ENCODE measurements around the gene IZUMO4.

The IZUMO4 gene

DNA sequence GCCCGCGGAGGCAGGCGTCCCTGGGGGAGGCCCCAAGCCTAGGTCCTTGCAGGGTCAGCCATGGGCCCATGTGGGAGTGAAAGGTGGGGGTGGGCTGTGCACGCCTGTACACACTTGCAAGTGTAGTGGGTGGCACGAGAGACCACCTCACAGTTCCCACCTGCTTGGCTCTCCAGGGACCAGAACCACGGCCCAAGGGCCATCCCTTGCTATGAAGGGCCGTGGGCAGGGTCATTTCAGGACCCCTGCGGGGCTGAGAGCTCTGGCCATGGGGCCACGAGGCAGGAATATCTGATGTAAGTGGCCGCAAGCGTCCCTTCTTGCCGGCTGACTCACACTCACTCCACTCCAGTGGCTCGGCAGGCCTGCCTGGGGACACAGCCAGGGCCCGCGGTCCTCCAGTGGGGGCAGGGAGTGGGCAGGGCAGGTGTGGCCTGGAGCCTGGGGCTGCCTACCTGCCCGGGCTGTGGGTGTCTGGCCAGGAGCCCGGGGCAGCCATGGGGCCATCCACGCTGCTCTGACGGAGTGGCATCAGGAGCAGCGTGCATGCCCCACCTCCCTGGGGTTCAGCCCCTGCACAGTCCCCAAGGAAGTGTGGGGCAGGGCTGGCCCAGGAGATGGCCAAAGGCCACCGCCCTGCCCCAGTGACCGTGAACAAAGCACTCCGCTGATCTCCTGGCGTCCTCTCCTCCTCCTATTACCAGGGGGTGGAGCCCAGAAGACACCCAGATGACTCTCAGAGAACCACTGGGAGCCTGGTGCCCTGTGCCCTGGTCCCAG, 37.1 kb upstream of the IZUMO4 start:
- no peak for DNase-seq (ENCODE audit: low spot score)

- DNase-seq (ENCODE audit: low spot score): peak; percentile 67
Measured at GRCh38 chr19:2060884-2061494, 35.7 kb upstream of the IZUMO4 start.

GRCh38 chr19:2061495-2062388, 35.0 kb upstream of the IZUMO4 start:
- DNase-seq (ENCODE audit: low spot score): peak; percentile 99

- no peak for DNase-seq (ENCODE audit: low spot score)
Measured at GRCh38 chr19:2062389-2062729, 34.4 kb upstream of the IZUMO4 start.

GRCh38 chr19:2062770-2063169, 33.9 kb upstream of the IZUMO4 start:
- DNase-seq (ENCODE audit: low spot score): no peak

GRCh38 chr19:2063824-2064223, 32.9 kb upstream of the IZUMO4 start:
- DNase-seq (ENCODE audit: low spot score): no peak

- no peak for DNase-seq (ENCODE audit: low spot score)
Measured at GRCh38 chr19:2064395-2064787, 32.3 kb upstream of the IZUMO4 start.

DNA sequence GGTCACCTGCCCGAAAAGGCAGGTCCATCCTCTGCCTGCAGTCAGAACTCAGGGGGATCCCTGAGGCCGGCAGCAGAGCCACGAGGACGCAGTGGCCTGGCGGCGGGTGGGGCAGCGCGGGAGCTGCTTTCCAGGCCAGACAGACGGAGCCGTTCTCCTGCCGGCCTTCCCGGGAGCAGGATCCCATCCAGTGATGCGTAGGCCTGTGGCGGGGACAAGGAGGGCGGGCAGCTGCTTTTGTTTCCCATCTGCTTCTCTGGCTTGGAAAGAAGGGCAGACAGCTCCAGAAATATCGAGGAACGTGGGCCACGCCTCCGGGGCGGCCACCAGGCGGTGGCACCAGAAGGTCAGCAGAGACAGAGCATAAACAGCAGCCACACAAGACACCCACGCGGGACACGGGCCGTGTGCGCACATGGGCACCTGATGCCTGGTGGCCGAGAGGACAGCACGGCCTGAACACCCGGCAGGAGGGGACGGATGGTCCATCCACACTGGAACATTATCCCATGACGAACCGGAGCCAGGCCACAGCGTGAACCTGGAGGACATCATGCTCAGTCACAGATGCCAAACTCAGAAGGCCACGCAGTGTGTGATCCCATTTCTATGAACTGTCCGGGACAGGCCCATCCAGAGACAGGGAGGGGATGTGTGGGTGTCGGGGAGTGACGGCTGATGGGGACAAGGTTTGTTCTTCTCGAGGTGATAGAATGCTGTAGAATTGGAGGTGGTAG, 31.8 kb upstream of the IZUMO4 start:
- DNase-seq (ENCODE audit: low spot score): no peak

GRCh38 chr19:2070436-2070827, 26.3 kb upstream of the IZUMO4 start:
- no peak for DNase-seq (ENCODE audit: low spot score)

DNA sequence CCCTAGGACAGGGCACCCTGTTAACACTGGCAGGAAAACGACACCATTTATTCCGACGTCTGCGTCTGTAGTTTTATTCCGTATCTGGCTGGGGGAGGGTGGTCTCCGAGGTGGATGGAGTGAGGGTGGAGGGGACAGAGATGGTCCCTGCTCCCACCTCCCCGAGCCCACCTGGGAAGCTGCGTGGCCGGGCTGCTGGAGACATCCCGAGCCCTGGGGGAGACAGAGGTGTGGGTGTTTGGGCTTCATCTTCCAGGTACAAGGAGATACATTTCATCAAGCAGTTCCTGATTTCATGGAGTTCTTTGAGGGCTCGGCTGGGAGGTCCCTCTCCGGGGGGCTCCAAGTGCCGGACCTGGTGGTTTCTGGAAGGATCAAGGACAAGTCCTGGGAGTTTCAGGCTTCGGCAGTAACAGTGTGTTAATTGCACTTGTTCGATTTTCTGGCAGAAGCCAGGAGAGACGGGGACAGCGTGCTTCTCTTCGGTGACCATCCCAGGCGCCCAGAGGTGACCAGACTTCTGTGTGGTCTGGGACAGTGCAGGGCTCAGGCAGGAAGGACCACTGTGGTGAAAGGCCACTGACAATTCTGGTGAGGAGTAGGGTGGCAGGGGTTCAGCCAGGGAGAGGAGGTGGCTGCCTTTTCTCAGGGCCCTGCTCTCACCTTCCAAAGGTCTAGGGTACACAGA, 25.6 kb upstream of the IZUMO4 start:
- DNase-seq (ENCODE audit: low spot score): no peak

GRCh38 chr19:2072757-2073551, 23.8 kb upstream of the IZUMO4 start:
- DNase-seq (ENCODE audit: low spot score): no peak

DNA sequence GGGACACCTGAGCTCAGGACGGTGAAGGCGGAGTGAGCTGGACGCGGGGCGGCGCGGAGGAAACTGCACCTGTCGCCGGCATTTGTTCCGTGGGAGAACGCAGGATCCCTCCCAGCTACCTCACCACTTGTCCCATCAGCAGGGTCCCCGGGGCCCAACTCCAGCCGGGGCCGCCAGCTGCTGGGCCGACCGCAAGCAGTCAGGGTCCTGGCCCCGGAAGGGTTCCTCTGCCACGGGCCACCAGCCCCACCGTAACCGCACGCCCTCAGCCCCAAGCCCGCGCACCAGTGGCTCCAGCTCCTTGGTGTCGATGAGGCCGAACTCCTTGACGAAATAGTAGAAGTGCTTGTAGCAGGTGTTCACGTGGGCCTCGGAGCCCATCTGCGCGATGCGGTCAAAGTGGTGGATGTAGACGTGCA, 20.2 kb upstream of the IZUMO4 start:
- DNase-seq (ENCODE audit: low spot score): no peak

DNA sequence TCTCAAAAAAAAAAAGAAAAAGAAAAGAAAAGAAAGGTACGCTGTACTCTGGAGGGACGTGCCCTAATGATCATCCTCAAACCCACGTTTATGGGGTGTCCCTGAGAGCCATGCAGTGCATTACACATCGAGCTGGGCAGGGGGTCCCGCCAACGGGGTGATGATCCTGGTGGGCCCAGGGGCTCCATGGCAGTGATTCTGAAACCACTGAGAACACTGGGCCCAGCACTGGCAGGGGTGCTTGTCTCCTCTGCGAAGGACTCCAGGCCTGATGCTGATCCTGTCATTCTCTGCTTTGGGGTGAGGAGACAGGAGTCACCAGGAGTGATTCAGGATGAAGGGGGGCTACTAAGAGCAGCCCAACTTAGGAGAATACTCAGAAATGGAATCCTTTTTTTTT, 19.3 kb upstream of the IZUMO4 start:
- no peak for DNase-seq (ENCODE audit: low spot score)

- DNase-seq (ENCODE audit: low spot score): no peak
Measured at GRCh38 chr19:2077833-2078619, 18.7 kb upstream of the IZUMO4 start.

- no peak for DNase-seq (ENCODE audit: low spot score)
Measured at GRCh38 chr19:2079076-2079864, 17.4 kb upstream of the IZUMO4 start.

DNA sequence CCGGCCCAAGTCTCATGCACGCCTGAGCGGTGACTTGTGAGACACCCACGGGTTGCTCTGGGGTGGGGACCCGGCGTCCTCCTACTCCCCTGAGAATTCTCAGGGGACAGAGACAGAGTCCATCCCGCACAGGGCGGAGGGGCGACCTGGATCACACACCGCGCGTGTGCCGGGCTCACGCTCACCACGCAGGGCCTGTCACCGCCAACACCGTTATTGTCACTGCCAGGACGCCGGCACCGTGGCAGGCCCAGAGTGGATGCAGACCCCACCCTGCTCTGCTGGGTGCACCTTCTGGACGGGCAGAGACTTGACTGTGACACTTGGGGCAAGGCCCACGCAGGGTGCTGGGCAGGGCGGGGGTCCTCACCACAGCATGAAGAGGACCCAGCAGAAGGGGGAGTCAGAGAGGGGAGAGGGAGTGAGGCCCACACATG, 16.8 kb upstream of the IZUMO4 start:
- DNase-seq (ENCODE audit: low spot score): no peak

DNA sequence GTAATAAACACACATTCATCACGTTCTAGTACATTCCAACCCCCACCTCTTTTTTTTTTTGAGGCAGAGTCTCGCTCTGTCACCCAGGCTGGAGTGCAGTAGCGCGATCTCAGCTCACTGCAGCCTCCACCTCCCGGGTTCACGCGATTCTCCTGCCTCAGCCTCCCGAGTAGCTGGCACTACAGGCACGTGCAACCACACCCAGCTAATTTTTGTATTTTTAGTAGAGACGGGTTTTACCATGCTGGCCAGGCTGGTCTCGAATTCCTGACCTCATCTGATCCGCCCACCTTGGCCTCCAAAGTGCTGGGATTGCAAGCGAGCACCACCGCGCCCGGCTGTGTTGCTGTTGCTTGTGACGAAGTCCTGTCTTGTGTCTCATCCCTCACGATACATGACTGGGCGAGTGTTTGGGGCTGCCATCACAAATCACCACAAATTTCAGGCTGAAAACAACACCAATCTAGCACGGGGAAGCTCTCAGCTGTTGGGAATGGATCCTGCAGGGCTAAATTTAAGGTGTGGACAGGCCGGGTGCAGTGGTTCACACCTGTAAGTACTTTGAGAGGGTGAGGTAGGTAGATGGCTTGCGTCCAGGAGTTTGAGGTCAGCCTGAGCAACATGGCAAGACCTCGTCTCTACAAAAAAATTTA, 16.3 kb upstream of the IZUMO4 start:
- DNase-seq (ENCODE audit: low spot score): no peak

Data from NAMALWA (cell line).